HepG2 (cell line): ENCODE data around the gene HDDC3. TPM values are rescaled to one million over a fixed set of nuclear protein-coding genes. Genes with fewer than 3 reads are reported as not detected.

Experiments
- CHD2 ChIP-seq: IDR thresholded peaks from 2 replicates; pipeline ENCODE4 v1.6.1; 2011; ENCODE audit warnings: low read depth, low read length, improper control_type of control experiment
- CREB3 ChIP-seq: sonication (generic); formaldehyde crosslinking; IDR thresholded peaks from 2 replicates; pipeline ENCODE4 v1.5.0; 2020; ENCODE audit warnings: missing genetic modification reagents
- KDM5B ChIP-seq: sonication (generic); formaldehyde crosslinking; IDR thresholded peaks from 2 replicates; pipeline ENCODE4 v1.4.0; 2020; ENCODE audit warnings: missing genetic modification reagents, mild to moderate bottlenecking, borderline replicate concordance
- LCORL ChIP-seq, 2 experiments: fragments of 450-650 bp in 1 of 2; sonication (generic) in 1 of 2; formaldehyde crosslinking in 1 of 2; IDR thresholded peaks; 2 replicates each; pipeline versions ENCODE4 v1.5.0 to v1.6.1; 2017 to 2020; ENCODE audit warnings: antibody characterized with exemption in 1 of 2, missing genetic modification reagents in 1 of 2
- NAIF1 ChIP-seq: sonication (generic); formaldehyde crosslinking; IDR thresholded peaks from 2 replicates; pipeline ENCODE4 v1.5.0; 2020; ENCODE audit warnings: mild to moderate bottlenecking, missing genetic modification reagents, borderline replicate concordance
- NCOA1 ChIP-seq: sonication (generic); formaldehyde crosslinking; IDR thresholded peaks from 2 replicates; pipeline ENCODE4 v1.9.0; 2021; ENCODE audit warnings: missing genetic modification reagents
- NPAS2 ChIP-seq: sonication (generic); formaldehyde crosslinking; IDR thresholded peaks from 2 replicates; pipeline ENCODE4 v1.8.0; 2022; ENCODE audit warnings: mild to moderate bottlenecking, missing genetic modification reagents, borderline replicate concordance
- PAXIP1 ChIP-seq: sonication (generic); formaldehyde crosslinking; conservative IDR thresholded peaks from 2 replicates; pipeline ENCODE4 v1.4.0; 2020; ENCODE audit warnings: mild to moderate bottlenecking, missing genetic modification reagents, moderate library complexity
- PBX3 ChIP-seq: sonication (generic); formaldehyde crosslinking; IDR thresholded peaks from 2 replicates; pipeline ENCODE4 v1.8.1; 2023; ENCODE audit warnings: missing genetic modification reagents, inconsistent platforms, borderline replicate concordance
- PCBP2 ChIP-seq: fragments of 200-400 bp; formaldehyde crosslinking; optimal IDR thresholded peaks from 2 replicates; pipeline ENCODE3; 2018; ENCODE audit warnings: low read length, low read depth; ENCODE audit not compliant: poor library complexity, severe bottlenecking
- PHF21A ChIP-seq: sonication (generic); formaldehyde crosslinking; IDR thresholded peaks from 2 replicates; pipeline ENCODE4 v1.5.0; 2020; ENCODE audit warnings: mild to moderate bottlenecking, missing genetic modification reagents
- POLR2AphosphoS2 ChIP-seq: IDR thresholded peaks from 2 replicates; pipeline ENCODE4 v1.6.1; 2011; ENCODE audit warnings: low read depth, low read length, improper control_type of control experiment
- RARG ChIP-seq: sonication (generic); formaldehyde crosslinking; IDR thresholded peaks from 2 replicates; pipeline ENCODE4 v1.4.0; 2020; ENCODE audit warnings: low read depth, mild to moderate bottlenecking, missing genetic modification reagents
- SKIL ChIP-seq: sonication (generic); formaldehyde crosslinking; IDR thresholded peaks from 2 replicates; pipeline ENCODE4 v1.8.0; 2022; ENCODE audit warnings: missing genetic modification reagents, mild to moderate bottlenecking, moderate library complexity, borderline replicate concordance
- TEF ChIP-seq: sonication (generic); formaldehyde crosslinking; IDR thresholded peaks from 2 replicates; pipeline ENCODE4 v1.5.0; 2020; ENCODE audit warnings: missing genetic modification reagents
- ZNF230 ChIP-seq: sonication (generic); formaldehyde crosslinking; IDR thresholded peaks from 2 replicates; pipeline ENCODE4 v1.4.0; 2020; ENCODE audit warnings: mild to moderate bottlenecking, missing genetic modification reagents
- ZNF263 ChIP-seq: sonication (generic); formaldehyde crosslinking; IDR thresholded peaks from 2 replicates; pipeline ENCODE4 v1.4.0; 2020; ENCODE audit warnings: missing genetic modification reagents
- ZNF44 ChIP-seq: sonication (generic); formaldehyde crosslinking; IDR thresholded peaks from 2 replicates; pipeline ENCODE4 v1.5.1; 2020; ENCODE audit warnings: mild to moderate bottlenecking, missing genetic modification reagents
- ZNF674 ChIP-seq: sonication (generic); formaldehyde crosslinking; IDR thresholded peaks from 2 replicates; pipeline ENCODE4 v1.5.0; 2020; ENCODE audit warnings: low read depth, mild to moderate bottlenecking, missing genetic modification reagents
- ZNF746 ChIP-seq: sonication (generic); formaldehyde crosslinking; IDR thresholded peaks from 2 replicates; pipeline ENCODE4 v1.8.0; 2022; ENCODE audit warnings: mild to moderate bottlenecking, missing genetic modification reagents
- polyA plus RNA-seq, 8 experiments: library from polyadenylated mRNA; depleted of rRNA in 3 of 8; stranded (reverse) in 7 of 8; unstranded in 1 of 8; fragments of >200 nt; fragmentation: Illumina TruSeq in 4 of 8; extraction: Trizol in 4 of 8; gene quantifications; 2 replicates each; pipeline versions ENCODE4 v1.2.1 to v1.2.3, GENCODE V29; 2011 to 2016; ENCODE audit warnings: low read depth in 4 of 8, missing spikeins in 1 of 8, mixed read lengths in 1 of 8; ENCODE audit not compliant: insufficient read depth in 1 of 8
- total RNA-seq, 5 experiments: library from RNA; depleted of rRNA; stranded (reverse); fragments of >200 nt; fragmentation: Illumina TruSeq; extraction: Trizol; gene quantifications; 2 replicates each; pipeline ENCODE4 v1.2.3, GENCODE V29; 2016; ENCODE audit warnings: low read depth in 1 of 5

Gene HDDC3
- total and polyA plus RNA-seq, 2 of the 13 experiments (the other 11 are each of a cell fraction or from before 2014, with no cell fraction given) = 18.7 to 28.3 TPM

GRCh38 chr15:90893175-90894090, 38.9 kb downstream of the HDDC3 start (continued):
- TF ChIP-seq LCORL (IDR thresholded peaks at IDR 0.05) (no peak), LCORL (CRISPR knock-in tag; IDR thresholded peaks at IDR 0.05) (0 out of 2 replicates have a peak, but pooled peaks have one; percentile 27), CREB3 (no peak), TEF (no peak), CHD2 (no peak), ZNF263 (no peak), RARG (no peak), ZNF674 (no peak), NAIF1 (no peak), ZNF44 (CRISPR knock-in tag) (no peak), ZNF746 (CRISPR knock-in tag) (no peak), SKIL (no peak), PAXIP1 (no peak), ZNF230 (CRISPR knock-in tag) (0 out of 2 replicates have a peak, but pooled peaks have one; percentile 36), KDM5B (CRISPR knock-in tag) (peak; percentile 72; the same call in 1 of the 2 replicates), NCOA1 (CRISPR knock-in tag) (no peak), PBX3 (no peak), NPAS2 (no peak), PCBP2 (no peak), POLR2AphosphoS2 (no peak), PHF21A (CRISPR knock-in tag) (no peak)
